Uterus (tissue), 4 donors: ENCODE measurements around the gene RBM5. TPM values are rescaled to one million over a fixed set of nuclear protein-coding genes. Genes with fewer than 3 reads are reported as not detected.

ENCODE experiments used
- DNase-seq, 2 donors: peaks; one replicate each; pipeline ENCODE4 v3.0.0-alpha.2; 2019 to 2020
- H3K27ac ChIP-seq, 2 donors: fragments of 200-600 bp; sonication (generic); 1 replicate in 1 of 2; 2 replicates in 1 of 2; pipeline ENCODE4 v1.5.1; 2016 to 2018
- H3K27me3 ChIP-seq, 2 donors: fragments of 200-600 bp; sonication (generic); one replicate each; pipeline ENCODE4 v1.5.1; 2018 to 2019; ENCODE audit warnings: control low read depth in 1 of 2
- H3K36me3 ChIP-seq, 2 donors: fragments of 200-600 bp; sonication (generic); one replicate each; pipeline ENCODE4 v1.5.1; 2019; ENCODE audit warnings: control low read depth in 1 of 2
- H3K4me1 ChIP-seq, 2 donors: fragments of 200-600 bp; sonication (generic); one replicate each; pipeline ENCODE4 v1.5.1; 2018 to 2019; ENCODE audit warnings: control low read depth in 1 of 2
- H3K4me3 ChIP-seq, 2 donors: fragments of 200-600 bp; sonication (generic); 1 replicate in 1 of 2; 2 replicates in 1 of 2; pipeline ENCODE4 v1.5.1; 2018 to 2019; ENCODE audit warnings: mild to moderate bottlenecking in 1 of 2
- H3K9me3 ChIP-seq, 2 donors: fragments of 200-600 bp; sonication (generic); one replicate each; pipeline ENCODE4 v1.5.1; 2019; ENCODE audit warnings: control low read depth in 1 of 2
- POLR2A ChIP-seq, 2 donors: fragments of 450-650 bp; IDR thresholded peaks; one replicate each; pipeline ENCODE4 v1.6.1; 2016; ENCODE audit warnings: antibody characterized with exemption in 2 of 2, mild to moderate bottlenecking in 1 of 2, moderate library complexity in 1 of 2
- intact Hi-C: fragments of 100-400 bp; cut with DNase I; formaldehyde crosslinking; loops from one replicate; pipeline ENCODE4 v1.15.1; 2023; ENCODE audit warnings: low total_unique reads
- total RNA-seq, 4 donors: library from RNA; depleted of rRNA in 3 of 4; stranded (reverse); fragments of >200 nt in 3 of 4; gene quantifications; one replicate each; pipeline versions ENCODE4 v1.1.0 to v1.2.4, GENCODE V29; 2014 to 2023
- TF ChIP-seq, protein P1 (sequence below), 4 experiments: fragments of 200-600 bp in 2 of 4; fragments of 450-650 bp in 2 of 4; sonication (generic) in 2 of 4; IDR thresholded peaks; one replicate each; pipeline ENCODE4 v1.5.1; 2016 to 2019; ENCODE audit warnings: antibody characterized with exemption in 4 of 4, mild to moderate bottlenecking in 2 of 4, moderate library complexity in 1 of 4
- donor health status: DM: yes; HTN: yes; CAD: no.

RBM5 gene
- total RNA-seq, 4 donors from 2014 or later, result 154 to 345 (median 197) TPM

DNA sequence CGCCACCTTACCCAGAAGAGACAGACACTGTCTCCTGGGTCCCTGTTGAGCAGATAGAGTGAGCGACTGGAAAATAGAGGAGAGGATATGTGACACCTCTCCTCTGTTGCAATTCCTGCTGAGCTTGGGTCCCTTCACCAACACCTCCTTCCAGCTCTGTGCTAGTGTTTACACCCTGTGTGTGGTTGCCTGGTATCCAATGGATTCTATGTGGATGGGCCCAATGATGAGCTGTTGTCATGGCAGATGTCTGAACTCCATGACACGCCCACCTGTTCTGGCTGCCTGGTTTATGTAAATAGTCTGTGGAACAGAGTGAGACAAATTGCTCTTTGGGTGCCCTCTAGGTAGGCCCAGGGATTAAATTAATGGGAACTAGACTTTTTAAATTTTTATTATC, 23.7 kb downstream of the RBM5 start:
- intact Hi-C loops, result no loop called here
- no peak overlapping the region for H3K4me3 ChIP-seq
- no peaks in the 10 kb centered on the region for H3K27me3 ChIP-seq
- H3K27ac ChIP-seq, result no peak overlapping the region
- H3K36me3 ChIP-seq, result no peaks in the 10 kb centered on the region
- TF ChIP-seq, protein P1, sequence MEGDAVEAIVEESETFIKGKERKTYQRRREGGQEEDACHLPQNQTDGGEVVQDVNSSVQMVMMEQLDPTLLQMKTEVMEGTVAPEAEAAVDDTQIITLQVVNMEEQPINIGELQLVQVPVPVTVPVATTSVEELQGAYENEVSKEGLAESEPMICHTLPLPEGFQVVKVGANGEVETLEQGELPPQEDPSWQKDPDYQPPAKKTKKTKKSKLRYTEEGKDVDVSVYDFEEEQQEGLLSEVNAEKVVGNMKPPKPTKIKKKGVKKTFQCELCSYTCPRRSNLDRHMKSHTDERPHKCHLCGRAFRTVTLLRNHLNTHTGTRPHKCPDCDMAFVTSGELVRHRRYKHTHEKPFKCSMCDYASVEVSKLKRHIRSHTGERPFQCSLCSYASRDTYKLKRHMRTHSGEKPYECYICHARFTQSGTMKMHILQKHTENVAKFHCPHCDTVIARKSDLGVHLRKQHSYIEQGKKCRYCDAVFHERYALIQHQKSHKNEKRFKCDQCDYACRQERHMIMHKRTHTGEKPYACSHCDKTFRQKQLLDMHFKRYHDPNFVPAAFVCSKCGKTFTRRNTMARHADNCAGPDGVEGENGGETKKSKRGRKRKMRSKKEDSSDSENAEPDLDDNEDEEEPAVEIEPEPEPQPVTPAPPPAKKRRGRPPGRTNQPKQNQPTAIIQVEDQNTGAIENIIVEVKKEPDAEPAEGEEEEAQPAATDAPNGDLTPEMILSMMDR (IDR thresholded peaks at IDR 0.05), result no peak
- TF ChIP-seq POLR2A (IDR thresholded peaks at IDR 0.05), result no peak
- no peaks in the 10 kb centered on the region for H3K4me1 ChIP-seq
- no peaks in the 10 kb centered on the region for H3K9me3 ChIP-seq
- no peak for DNase-seq

DNA sequence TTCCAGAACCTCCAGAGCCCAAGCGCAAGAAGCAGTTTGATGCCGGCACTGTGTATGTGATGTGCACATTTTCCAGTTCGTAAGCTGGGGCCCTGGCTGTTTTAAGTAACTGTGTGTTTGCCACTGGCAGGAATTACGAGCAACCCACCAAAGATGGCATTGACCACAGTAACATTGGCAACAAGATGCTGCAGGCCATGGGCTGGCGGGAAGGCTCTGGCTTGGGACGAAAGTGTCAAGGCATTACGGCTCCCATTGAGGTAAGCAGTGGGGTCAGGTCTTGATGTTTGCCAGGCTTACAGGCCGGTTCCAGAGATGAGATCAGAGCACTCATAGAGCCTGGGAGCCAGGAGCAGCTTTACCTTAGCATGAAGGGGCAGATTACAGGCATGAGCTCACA, 28.4 kb downstream of the RBM5 start:
- DNase-seq, result no peak
- no peaks in the 10 kb centered on the region for H3K36me3 ChIP-seq
- H3K4me1 ChIP-seq, result peaks cover 0 to 3% of the 10 kb centered on the region in 2 donors
- TF ChIP-seq, protein P1 (IDR thresholded peaks at IDR 0.05), result no peak
- TF ChIP-seq POLR2A (IDR thresholded peaks at IDR 0.05), result no peak
- H3K9me3 ChIP-seq, result no peaks in the 10 kb centered on the region
- no peak overlapping the region for H3K4me3 ChIP-seq
- no peak overlapping the region for H3K27ac ChIP-seq
- no peaks in the 10 kb centered on the region for H3K27me3 ChIP-seq
- intact Hi-C loops, result no loop called here

DNA sequence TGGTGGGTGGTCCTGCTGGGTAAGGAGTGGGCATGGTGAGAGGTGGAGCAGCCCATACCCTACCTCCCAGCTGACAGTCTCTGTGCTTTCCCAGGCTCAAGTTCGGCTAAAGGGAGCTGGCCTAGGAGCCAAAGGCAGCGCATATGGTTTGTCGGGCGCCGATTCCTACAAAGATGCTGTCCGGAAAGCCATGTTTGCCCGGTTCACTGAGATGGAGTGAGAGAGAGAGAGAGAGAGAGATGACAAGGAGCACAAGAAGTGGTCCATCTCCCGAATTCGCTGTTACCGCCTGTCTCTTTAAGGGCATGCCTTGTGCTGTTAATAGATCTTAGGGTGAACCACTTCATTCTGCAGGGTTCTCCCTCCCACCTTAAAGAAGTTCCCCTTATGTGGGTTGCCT, 29.5 kb downstream of the RBM5 start:
- DNase-seq, result no peak
- Histone ChIP-seq H3K27ac (no peak overlapping the region), H3K4me1 (peaks cover 0 to 3% of the 10 kb centered on the region in 2 donors), H3K27me3 (no peaks in the 10 kb centered on the region), H3K9me3 (no peaks in the 10 kb centered on the region), H3K4me3 (no peak overlapping the region), H3K36me3 (no peaks in the 10 kb centered on the region)
- intact Hi-C loops, result no loop called here
- TF ChIP-seq, protein P1 (IDR thresholded peaks at IDR 0.05), result no peak
- no peak for TF ChIP-seq POLR2A (IDR thresholded peaks at IDR 0.05)

DNA sequence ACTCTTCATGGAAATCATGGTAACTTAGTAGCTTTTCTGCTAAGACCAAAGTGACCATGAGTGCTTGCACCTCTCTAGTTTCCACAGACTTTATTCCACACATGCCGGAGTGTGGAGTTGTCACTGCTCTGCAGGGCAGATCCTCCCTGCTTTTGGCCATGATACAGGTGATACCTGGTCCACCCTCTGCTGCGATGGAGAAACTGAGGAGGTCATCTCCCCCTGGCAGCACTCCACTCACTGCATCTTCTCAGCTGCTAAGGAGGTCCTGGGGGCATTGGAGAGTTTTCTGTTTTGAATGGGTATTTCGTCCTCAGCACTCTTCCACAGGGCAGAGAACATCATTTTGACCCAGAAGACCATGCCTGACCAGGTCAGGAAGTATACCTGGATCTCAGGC, 31.1 kb downstream of the RBM5 start:
- no peak overlapping the region for H3K4me3 ChIP-seq
- intact Hi-C loops, result loop anchor here (5.0 kb wide), 1 partner anchor 68 kb away; no protein-coding TSS in a partner anchor
- no peak for DNase-seq
- H3K27ac ChIP-seq, result no peak overlapping the region
- H3K4me1 ChIP-seq, result peaks cover 0 to 3% of the 10 kb centered on the region in 2 donors
- H3K27me3 ChIP-seq, result no peaks in the 10 kb centered on the region
- TF ChIP-seq, protein P1 (IDR thresholded peaks at IDR 0.05), result no peak
- no peak for TF ChIP-seq POLR2A (IDR thresholded peaks at IDR 0.05)
- no peaks in the 10 kb centered on the region for H3K9me3 ChIP-seq
- H3K36me3 ChIP-seq, result no peaks in the 10 kb centered on the region

DNA sequence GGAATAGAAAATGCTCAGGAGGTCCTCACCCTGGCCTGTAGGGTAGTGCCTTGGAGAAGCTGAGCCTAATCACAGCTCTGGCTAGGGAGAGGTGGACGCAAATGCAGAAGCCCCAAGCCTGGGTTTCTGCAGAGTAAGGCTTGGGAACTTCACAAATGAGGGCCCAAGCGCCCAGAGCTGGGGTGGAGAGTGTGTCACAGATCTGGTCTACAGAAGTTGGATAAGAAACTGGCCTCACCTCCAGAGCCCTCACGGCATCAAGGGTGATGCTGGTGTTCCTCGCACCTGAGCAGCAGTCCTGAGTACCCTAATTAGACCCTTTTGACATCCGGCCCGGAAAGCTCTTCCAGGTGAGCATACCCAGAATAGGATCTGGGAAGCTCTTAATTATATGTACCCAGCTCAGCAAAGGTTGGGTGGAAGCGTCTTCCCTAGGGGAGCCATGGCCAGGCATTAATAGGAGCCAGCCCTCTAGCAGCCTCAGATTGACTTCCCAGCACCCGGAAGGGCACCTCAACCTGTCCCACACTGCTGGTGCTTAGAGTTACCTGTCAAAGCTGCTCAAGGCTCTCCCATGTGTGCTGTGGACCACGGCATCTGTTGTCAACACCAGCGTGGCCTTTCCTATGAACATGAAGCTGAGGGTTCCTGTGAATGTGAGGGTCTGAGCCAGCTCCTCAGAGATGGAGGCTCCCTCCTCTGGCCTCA, 31.8 kb downstream of the RBM5 start:
- no peak overlapping the region for H3K4me3 ChIP-seq
- H3K27me3 ChIP-seq, result no peaks in the 10 kb centered on the region
- H3K4me1 ChIP-seq, result peaks cover 0 to 3% of the 10 kb centered on the region in 2 donors
- H3K9me3 ChIP-seq, result no peaks in the 10 kb centered on the region
- intact Hi-C loops, result loop anchor here (5.0 kb wide), 1 partner anchor 67 kb away; no protein-coding TSS in a partner anchor
- no peaks in the 10 kb centered on the region for H3K36me3 ChIP-seq
- DNase-seq, result no peak
- H3K27ac ChIP-seq, result no peak overlapping the region
- TF ChIP-seq, protein P1 (IDR thresholded peaks at IDR 0.05), result no peak
- TF ChIP-seq POLR2A (IDR thresholded peaks at IDR 0.05), result no peak
